Activated CD8-positive, alpha-beta T cell treated with anti-CD3 and anti-CD28 coated beads for 36 hours (primary cell): ENCODE results near the gene CHRM1. TPM values are rescaled to one million over a fixed set of nuclear protein-coding genes. Genes with fewer than 3 reads are reported as not detected.

Source experiments
- ATAC-seq: fragments of 200-7000 bp; cut with Tn5 transposase; one replicate; pipeline ENCODE4 v1.10.0; 2021; ENCODE audit warnings: mild to moderate bottlenecking, moderate library complexity
- CTCF ChIA-PET: fragments of 350-600 bp; sonication (Branson Sonifier 250); formaldehyde crosslinking; loops from one replicate; lab custom pipeline; 2021; ENCODE audit warnings: antibody characterized with exemption; lab: Charles Lee
- POLR2A ChIA-PET: fragments of 350-600 bp; sonication (Branson Sonifier 250); formaldehyde crosslinking; loops from one replicate; lab custom pipeline; 2021; ENCODE audit warnings: antibody characterized with exemption; lab: Charles Lee
- DNase-seq: peaks from one replicate; pipeline ENCODE4 v3.0.0-alpha.2; 2020
- H3K27ac Mint-ChIP-seq: one replicate; pipeline ENCODE4 v1.8.0; 2021; ENCODE audit warnings: mild to moderate bottlenecking, mixed read lengths
- H3K27me3 Mint-ChIP-seq: one replicate; pipeline ENCODE4 v1.8.0; 2021; ENCODE audit warnings: mixed read lengths
- H3K36me3 Mint-ChIP-seq: one replicate; pipeline ENCODE4 v1.8.0; 2021; ENCODE audit warnings: low read depth, mixed read lengths
- H3K4me1 Mint-ChIP-seq: one replicate; pipeline ENCODE4 v1.8.0; 2021; ENCODE audit warnings: low read depth, mixed read lengths
- H3K4me3 Mint-ChIP-seq: one replicate; pipeline ENCODE4 v1.8.0; 2021; ENCODE audit warnings: mild to moderate bottlenecking, moderate library complexity, mixed read lengths
- H3K9me3 Mint-ChIP-seq: one replicate; pipeline ENCODE4 v1.8.0; 2021; ENCODE audit warnings: mixed read lengths
- intact Hi-C: fragments of 100-400 bp; cut with micrococcal nuclease; formaldehyde crosslinking; loops from one replicate; pipeline ENCODE4 v1.10.0; 2022
- total RNA-seq, 2 experiments: library from RNA; stranded (reverse); gene quantifications; one replicate each; pipeline ENCODE4 v1.2.3, GENCODE V29; 2021
- TF ChIP-seq, protein P1 (sequence below): fragments of 200-600 bp; IDR thresholded peaks from one replicate; pipeline ENCODE4 v1.8.0; 2022; ENCODE audit warnings: antibody characterized with exemption, mild to moderate bottlenecking

CHRM1 gene
- total RNA-seq, 2 experiments from 2014 or later, result not detected

- no peak overlapping the region for H3K4me3 Mint-ChIP-seq
- ChIA-PET POLR2A (interaction anchor here (0.7 to 1.5 kb wide), 11 partner anchors 10 to 127 kb away, joined by 3 to 8 read pairs (median 3); partner anchors contain the start of gene SLC3A2), CTCF (interaction anchor here (0.6 to 12.4 kb wide), 49 partner anchors 9 to 832 kb away, joined by 3 to 411 read pairs (median 6); partner anchors contain the start of genes CHRM1, SLC22A8 and ZBTB3)
- peak; percentile 82 for DNase-seq
- no peak overlapping the region for H3K27ac Mint-ChIP-seq
- TF ChIP-seq, protein P1, sequence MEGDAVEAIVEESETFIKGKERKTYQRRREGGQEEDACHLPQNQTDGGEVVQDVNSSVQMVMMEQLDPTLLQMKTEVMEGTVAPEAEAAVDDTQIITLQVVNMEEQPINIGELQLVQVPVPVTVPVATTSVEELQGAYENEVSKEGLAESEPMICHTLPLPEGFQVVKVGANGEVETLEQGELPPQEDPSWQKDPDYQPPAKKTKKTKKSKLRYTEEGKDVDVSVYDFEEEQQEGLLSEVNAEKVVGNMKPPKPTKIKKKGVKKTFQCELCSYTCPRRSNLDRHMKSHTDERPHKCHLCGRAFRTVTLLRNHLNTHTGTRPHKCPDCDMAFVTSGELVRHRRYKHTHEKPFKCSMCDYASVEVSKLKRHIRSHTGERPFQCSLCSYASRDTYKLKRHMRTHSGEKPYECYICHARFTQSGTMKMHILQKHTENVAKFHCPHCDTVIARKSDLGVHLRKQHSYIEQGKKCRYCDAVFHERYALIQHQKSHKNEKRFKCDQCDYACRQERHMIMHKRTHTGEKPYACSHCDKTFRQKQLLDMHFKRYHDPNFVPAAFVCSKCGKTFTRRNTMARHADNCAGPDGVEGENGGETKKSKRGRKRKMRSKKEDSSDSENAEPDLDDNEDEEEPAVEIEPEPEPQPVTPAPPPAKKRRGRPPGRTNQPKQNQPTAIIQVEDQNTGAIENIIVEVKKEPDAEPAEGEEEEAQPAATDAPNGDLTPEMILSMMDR, result peak; percentile 94
- H3K4me1 Mint-ChIP-seq, result peaks cover 23% of the 10 kb centered on the region
- peaks cover 12% of the 10 kb centered on the region for H3K27me3 Mint-ChIP-seq
- ATAC-seq, result peak; percentile 82
- no peaks in the 10 kb centered on the region for H3K36me3 Mint-ChIP-seq
- intact Hi-C loops, result loop anchor here (1.0 to 10.0 kb wide), 3 partner anchors 71 to 309 kb away; no protein-coding TSS in a partner anchor
- H3K9me3 Mint-ChIP-seq, result no peaks in the 10 kb centered on the region
These were observed 15.1 kb downstream of the CHRM1 start for GRCh38 chr11:62905927-62906531.

DNA sequence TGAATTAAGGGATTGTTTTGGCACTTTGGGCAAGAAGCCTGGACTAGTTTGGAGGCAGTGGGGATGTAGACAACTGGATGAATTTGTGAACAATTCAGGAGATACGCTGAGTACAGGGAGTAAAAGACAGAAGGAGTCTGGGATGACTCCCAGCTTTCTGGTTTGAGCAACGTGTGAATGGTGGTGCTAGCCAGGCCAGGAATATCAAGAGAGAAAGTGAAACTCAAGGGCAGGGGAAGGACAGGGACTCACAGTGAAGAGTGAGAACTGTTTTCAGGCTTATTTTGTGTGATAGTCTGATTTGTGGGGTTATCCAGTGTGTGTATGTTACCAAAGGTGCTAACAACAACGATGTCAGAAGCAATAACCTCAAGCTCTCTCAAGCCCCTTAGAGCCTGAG is 15.9 kb downstream of the CHRM1 start:
- Mint-ChIP-seq H3K36me3 (no peaks in the 10 kb centered on the region), H3K4me3 (no peak overlapping the region), H3K4me1 (peaks cover 23% of the 10 kb centered on the region), H3K27me3 (peaks cover 14% of the 10 kb centered on the region), H3K9me3 (no peaks in the 10 kb centered on the region), H3K27ac (no peak overlapping the region)
- intact Hi-C loops, result loop anchor here (5.0 to 10.0 kb wide), 2 partner anchors 72 to 310 kb away; no protein-coding TSS in a partner anchor
- ATAC-seq (no peak), DNase-seq (no peak)
- TF ChIP-seq, protein P1, result no peak
- ChIA-PET POLR2A (interaction anchor here (0.7 to 1.5 kb wide), 10 partner anchors 15 to 127 kb away, joined by 3 to 8 read pairs (median 3); partner anchors contain the start of gene SLC3A2), CTCF (interaction anchor here (0.6 to 12.4 kb wide), 41 partner anchors 8 to 833 kb away, joined by 3 to 411 read pairs (median 7); partner anchors contain the start of genes CHRM1, SLC22A8 and ZBTB3)

DNA sequence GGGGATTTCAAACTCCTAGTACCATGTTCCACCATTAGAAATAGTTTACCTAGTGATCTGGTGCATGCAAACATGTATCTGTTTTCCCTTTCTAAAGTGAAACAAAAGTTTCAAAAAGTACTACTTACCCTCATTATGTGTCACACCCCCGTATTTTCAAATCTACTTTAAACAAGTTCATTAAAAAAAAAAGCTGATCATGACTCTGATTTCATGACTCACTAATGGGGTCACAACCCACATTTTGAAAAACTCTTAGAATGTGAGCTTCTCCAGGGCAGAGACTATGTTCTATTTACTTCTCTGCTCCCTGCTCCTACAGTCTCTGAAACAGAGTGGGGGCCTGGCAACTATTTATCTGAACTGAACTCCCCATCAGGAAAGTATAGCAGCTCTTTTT is 18.2 kb downstream of the CHRM1 start:
- H3K27ac Mint-ChIP-seq, result no peak overlapping the region
- no peaks in the 10 kb centered on the region for H3K9me3 Mint-ChIP-seq
- ChIA-PET CTCF (interaction anchor here (0.8 to 12.4 kb wide), 10 partner anchors 16 to 133 kb away, joined by 3 to 411 read pairs (median 6); no protein-coding TSS in a partner anchor), POLR2A (interaction anchor here (0.7 to 2.4 kb wide), 7 partner anchors 12 to 120 kb away, joined by 3 to 9 read pairs (median 4); no protein-coding TSS in a partner anchor)
- H3K36me3 Mint-ChIP-seq, result no peaks in the 10 kb centered on the region
- peaks cover 23% of the 10 kb centered on the region for H3K4me1 Mint-ChIP-seq
- TF ChIP-seq, protein P1, result no peak
- ATAC-seq (peak; percentile 53), DNase-seq (no peak)
- intact Hi-C loops, result loop anchor here (10.0 kb wide), 1 partner anchor 312 kb away; no protein-coding TSS in a partner anchor
- no peak overlapping the region for H3K4me3 Mint-ChIP-seq
- H3K27me3 Mint-ChIP-seq, result peaks cover 18% of the 10 kb centered on the region

DNA sequence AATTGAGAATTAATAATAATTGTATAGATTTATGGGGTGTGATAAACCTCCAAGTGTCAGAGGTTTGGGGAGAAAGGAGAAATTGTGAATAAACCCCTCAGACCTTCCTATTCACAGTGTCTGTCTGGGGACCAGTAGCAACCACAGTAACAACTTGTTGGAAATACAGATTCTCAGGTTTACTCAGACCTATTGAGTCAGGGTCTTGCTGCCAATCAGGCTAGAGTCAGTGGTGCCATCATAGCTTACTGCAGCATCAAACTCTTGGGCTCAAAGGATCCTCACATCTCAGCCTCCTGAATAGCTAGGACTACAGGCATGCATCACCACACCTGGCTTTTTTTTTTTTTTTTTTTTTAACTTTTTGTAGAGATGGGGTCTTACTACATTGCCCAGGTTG is 23.1 kb downstream of the CHRM1 start:
- Mint-ChIP-seq H3K27me3 (peaks cover 12% of the 10 kb centered on the region), H3K36me3 (no peaks in the 10 kb centered on the region), H3K4me3 (no peak overlapping the region), H3K4me1 (peaks cover 14% of the 10 kb centered on the region), H3K27ac (no peak overlapping the region), H3K9me3 (no peaks in the 10 kb centered on the region)
- ATAC-seq, result peak; percentile 43
- intact Hi-C loops, result no loop called here
- POLR2A ChIA-PET, result interaction anchor here (1.0 to 2.3 kb wide), 5 partner anchors 8 to 94 kb away, joined by 3 to 7 read pairs (median 4); no protein-coding TSS in a partner anchor
- CTCF ChIA-PET, result interaction anchor here (1.0 to 2.6 kb wide), 4 partner anchors 9 to 138 kb away, joined by 3 to 9 read pairs (median 4); no protein-coding TSS in a partner anchor
- TF ChIP-seq, protein P1, result no peak
- no peak for DNase-seq
